CD14-positive monocyte (primary cell): ENCODE data around the gene ERF. TPM values are rescaled to one million over a fixed set of nuclear protein-coding genes. Genes with fewer than 3 reads are reported as not detected.

ENCODE experiments used
- DNase-seq, 3 donors: peaks; one replicate each; pipeline ENCODE4 v3.0.0-alpha.2; 2011 to 2022
- H2AFZ ChIP-seq: 2 replicates; pipeline ENCODE4 v1.6.0; 2012; ENCODE audit warnings: mild to moderate bottlenecking, low read depth, low read length, inconsistent platforms; ENCODE audit not compliant: insufficient read depth, poor library complexity, severe bottlenecking
- H3K27ac ChIP-seq, 2 donors: 1 replicate in 1 of 2; 2 replicates in 1 of 2; pipeline ENCODE4 v1.5.1; 2012 to 2013; ENCODE audit warnings: low read length in 2 of 2, control low read depth in 1 of 2, inconsistent platforms in 1 of 2, low read depth in 1 of 2, mild to moderate bottlenecking in 1 of 2
- H3K27me3 ChIP-seq, 2 donors: one replicate each; pipeline versions ENCODE4 v1.6.0 to v1.6.1; 2011 to 2013; ENCODE audit warnings: low read length in 2 of 2; ENCODE audit not compliant: control insufficient read depth in 2 of 2, insufficient read depth in 2 of 2
- H3K36me3 ChIP-seq, 2 donors: replicated peaks in 1 of 2; 1 replicate in 1 of 2; 2 replicates in 1 of 2; pipeline versions ENCODE4 v1.5.1 to v1.6.1; 2012 to 2013; ENCODE audit warnings: low read length in 2 of 2, control low read depth in 1 of 2, inconsistent platforms in 1 of 2, mild to moderate bottlenecking in 1 of 2; ENCODE audit not compliant: insufficient read depth in 2 of 2, control insufficient read depth in 1 of 2
- H3K4me1 ChIP-seq, 2 donors: 1 replicate in 1 of 2; 2 replicates in 1 of 2; pipeline versions ENCODE4 v1.5.1 to v1.6.1; 2012 to 2013; ENCODE audit warnings: low read length in 2 of 2, control low read depth in 1 of 2, inconsistent platforms in 1 of 2, mild to moderate bottlenecking in 1 of 2, moderate library complexity in 1 of 2; ENCODE audit not compliant: insufficient read depth in 2 of 2, control insufficient read depth in 1 of 2
- H3K4me2 ChIP-seq: replicated peaks from 2 replicates; pipeline ENCODE3; 2012; ENCODE audit warnings: low read length, moderate library complexity, mild to moderate bottlenecking; ENCODE audit not compliant: poor library complexity, severe bottlenecking; ENCODE audit errors: extremely low read depth
- H3K4me3 ChIP-seq, 3 experiments: fragments of 200-600 bp in 1 of 3; sonication (generic) in 1 of 3; replicated peaks in 1 of 3; 1 replicate in 2 of 3; 2 replicates in 1 of 3; pipeline ENCODE4 v1.5.1; 2011 to 2013; ENCODE audit warnings: low read length in 3 of 3, mild to moderate bottlenecking in 3 of 3, control low read depth in 2 of 3, low read depth in 2 of 3, inconsistent platforms in 1 of 3, moderate library complexity in 1 of 3
- H3K79me2 ChIP-seq: 2 replicates; pipeline ENCODE4 v1.6.0; 2012; ENCODE audit warnings: mild to moderate bottlenecking, control low read depth, inconsistent platforms, low read length, moderate library complexity; ENCODE audit not compliant: insufficient read depth
- H3K9ac ChIP-seq: 2 replicates; pipeline ENCODE4 v1.6.0; 2017; ENCODE audit warnings: low read length, mild to moderate bottlenecking; ENCODE audit not compliant: insufficient read depth, poor library complexity, severe bottlenecking
- H3K9me3 ChIP-seq, 2 donors: replicated peaks in 1 of 2; 1 replicate in 1 of 2; 2 replicates in 1 of 2; pipeline versions ENCODE4 v1.5.1 to v1.6.1; 2012 to 2013; ENCODE audit warnings: low read length in 2 of 2, control low read depth in 1 of 2; ENCODE audit not compliant: control insufficient read depth in 1 of 2, insufficient read depth in 1 of 2
- H4K20me1 ChIP-seq: 2 replicates; pipeline ENCODE4 v1.6.0; 2012; ENCODE audit warnings: mild to moderate bottlenecking, low read length, control low read depth, moderate library complexity; ENCODE audit not compliant: insufficient read depth
- H3K27ac Mint-ChIP-seq, 7 donors: one replicate each; pipeline ENCODE4 v1.8.0; 2020; ENCODE audit warnings: mild to moderate bottlenecking in 7 of 7, mixed read lengths in 7 of 7, moderate library complexity in 6 of 7, inconsistent platforms in 2 of 7
- H3K27me3 Mint-ChIP-seq, 3 donors: one replicate each; pipeline ENCODE4 v1.8.0; 2021 to 2022; ENCODE audit warnings: low read depth in 3 of 3, mild to moderate bottlenecking in 3 of 3, mixed read lengths in 3 of 3, moderate library complexity in 3 of 3, inconsistent platforms in 1 of 3
- H3K36me3 Mint-ChIP-seq, 2 donors: one replicate each; pipeline ENCODE4 v1.8.0; 2020; ENCODE audit warnings: mixed read lengths in 2 of 2, inconsistent platforms in 1 of 2, mild to moderate bottlenecking in 1 of 2
- H3K4me1 Mint-ChIP-seq: one replicate; pipeline ENCODE4 v1.8.0; 2020; ENCODE audit warnings: mild to moderate bottlenecking, mixed read lengths
- H3K4me3 Mint-ChIP-seq, 2 donors: one replicate each; pipeline ENCODE4 v1.8.0; 2020; ENCODE audit warnings: mild to moderate bottlenecking in 2 of 2, mixed read lengths in 2 of 2, moderate library complexity in 1 of 2
- H3K9me3 Mint-ChIP-seq, 7 donors: one replicate each; pipeline ENCODE4 v1.8.0; 2020 to 2022; ENCODE audit warnings: mixed read lengths in 7 of 7, mild to moderate bottlenecking in 6 of 7, moderate library complexity in 6 of 7, inconsistent platforms in 2 of 7
- CTCF ChIP-seq: fragments of 200-600 bp; IDR thresholded peaks from one replicate; pipeline ENCODE4 v1.8.0; 2022; ENCODE audit warnings: antibody characterized with exemption, mild to moderate bottlenecking
- WGBS: methylation state at CpG from one replicate; pipeline ENCODE4 v1.1.5; 2013; ENCODE audit warnings: missing lambda C conversion rate; ENCODE audit not compliant: insufficient coverage; 5-methylcytosine and 5-hydroxymethylcytosine counted together
- intact Hi-C, 2 donors: fragments of 100-400 bp; cut with micrococcal nuclease; formaldehyde crosslinking; loops; one replicate each; pipeline versions ENCODE4 v1.15.0 to v1.15.1; 2023
- polyA plus RNA-seq, 3 donors: library from polyadenylated mRNA; depleted of rRNA in 1 of 3; unstranded in 2 of 3; stranded (reverse) in 1 of 3; fragments of 300-500 nt in 2 of 3; fragments of >200 nt in 1 of 3; fragmentation: Illumina TruSeq in 2 of 3; gene quantifications; 1 replicate in 2 of 3; 2 replicates in 1 of 3; pipeline ENCODE4 v1.2.3, GENCODE V29; 2012 to 2021

ERF gene
- polyA plus RNA-seq, 3 donors = 2.3 to 42.6 (median 3.4) TPM

GRCh38 chr19:42268704-42269477, 14.0 kb upstream of the ERF start, which contains the start of gene CIC:
CIC (plus strand) TSS chr19:42269252; CDS start chr19:42271784, 2,532 bp downstream.
- Mint-ChIP-seq H3K4me1 (peaks cover 29% of the 10 kb centered on the region), H3K36me3 (peaks cover 15 to 24% of the 10 kb centered on the region in 2 donors), H3K4me3 (peak within 1 kb of the TSS; percentile 84 to 95), H3K27ac (peak within 1 kb of the TSS in 4 of 7 donors; percentile 98 to 99 (median 99)), H3K27me3 (peaks cover 0 to 1% (median 1%) of the 10 kb centered on the region in 3 donors), H3K9me3 (peaks cover 0 to 2% (median 0%) of the 10 kb centered on the region in 7 donors)
- WGBS = under 1% methylated on average over 35 of the region's 52 CpGs
- Histone ChIP-seq H3K4me1 (peaks cover 30 to 35% of the 10 kb centered on the region in 2 donors), H3K9me3 (no peaks in the 10 kb centered on the region), H3K4me2 (peak within 1 kb of the TSS; percentile 92), H3K4me3 (peak within 1 kb of the TSS; percentile 73 to 88 (median 76)), H2AFZ (peak within 1 kb of the TSS; percentile 83), H3K27me3 (no peaks in the 10 kb centered on the region), H3K79me2 (peaks cover 44% of the 10 kb centered on the region), H3K36me3 (peaks cover 21 to 22% of the 10 kb centered on the region in 2 donors), H3K9ac (peak within 1 kb of the TSS; percentile 89), H3K27ac (peak within 1 kb of the TSS; percentile 90 to 99), H4K20me1 (peaks cover 10% of the 10 kb centered on the region)
- DNase-seq = peak; percentile 100
- TF ChIP-seq CTCF = no peak
- intact Hi-C loops = loop anchor here (1.0 to 2.0 kb wide), 3 partner anchors 14 to 27 kb away; partner anchors contain the start of genes ERF (in 2 of the 2) and GSK3A (in 1 of the 2)

GRCh38 chr19:42268142-42268703, 13.3 kb upstream of the ERF start:
- peak overlapping the region; percentile 89 for H3K9ac ChIP-seq
- peaks cover 10 to 17% of the 10 kb centered on the region in 2 donors for H3K36me3 Mint-ChIP-seq
- TF ChIP-seq CTCF = no peak
- peaks cover 29% of the 10 kb centered on the region for H3K4me1 Mint-ChIP-seq
- peaks cover 30 to 35% of the 10 kb centered on the region in 2 donors for H3K4me1 ChIP-seq
- H3K4me2 ChIP-seq = peak overlapping the region; percentile 92
- intact Hi-C loops = loop anchor here (1.0 to 2.0 kb wide), 3 partner anchors 13 to 26 kb away; partner anchors contain the start of genes ERF (in 2 of the 2) and GSK3A (in 1 of the 2)
- peaks cover 0 to 2% (median 0%) of the 10 kb centered on the region in 7 donors for H3K9me3 Mint-ChIP-seq
- H4K20me1 ChIP-seq = peaks cover 8% of the 10 kb centered on the region
- H3K79me2 ChIP-seq = peaks cover 39% of the 10 kb centered on the region
- peaks cover 0 to 1% (median 1%) of the 10 kb centered on the region in 3 donors for H3K27me3 Mint-ChIP-seq
- peak overlapping the region; percentile 83 for H2AFZ ChIP-seq
- H3K4me3 ChIP-seq = peak overlapping the region; percentile 60 to 84 (median 76)
- H3K9me3 ChIP-seq = no peaks in the 10 kb centered on the region
- H3K4me3 Mint-ChIP-seq = peak overlapping the region in 1 of 2 donors; percentile 92
- H3K27ac ChIP-seq = peak overlapping the region; percentile 90 to 99
- DNase-seq = peak; percentile 100
- no peaks in the 10 kb centered on the region for H3K27me3 ChIP-seq
- WGBS = 0% methylated on average over 34 of the region's 46 CpGs
- peaks cover 14 to 15% of the 10 kb centered on the region in 2 donors for H3K36me3 ChIP-seq
- H3K27ac Mint-ChIP-seq = peak overlapping the region in 1 of 7 donors; percentile 75
